Measurements from ENCODE around the gene STK40.

STK40 gene

GRCh38 chr1:36385410-36386264 is at the start of gene STK40:
Gene STK40 (minus strand): TSS chr1:36385924. CDS start chr1:36361332, 24,592 bp downstream.
- DNase-seq = peak; percentile 98

- no peak for DNase-seq
Observed at GRCh38 chr1:36433102-36433501, 47.4 kb upstream of the STK40 start.

GRCh38 chr1:36432616-36433015 is 46.9 kb upstream of the STK40 start:
- no peak for DNase-seq

- DNase-seq = no peak
Observed at GRCh38 chr1:36425791-36426190, 40.1 kb upstream of the STK40 start.

- no peak for DNase-seq
Observed at GRCh38 chr1:36421649-36422048, 35.9 kb upstream of the STK40 start.

GRCh38 chr1:36420836-36421317 is 35.2 kb upstream of the STK40 start:
- DNase-seq = peak; percentile 72

- no peak for DNase-seq
Observed at GRCh38 chr1:36420409-36420808, 34.7 kb upstream of the STK40 start.

- DNase-seq = no peak
Observed at GRCh38 chr1:36419569-36419968, 33.8 kb upstream of the STK40 start.

- no peak for DNase-seq
Observed at GRCh38 chr1:36419140-36419539, 33.4 kb upstream of the STK40 start.

- DNase-seq = no peak
Observed at GRCh38 chr1:36417931-36418330, 32.2 kb upstream of the STK40 start.

- no peak for DNase-seq
Observed at GRCh38 chr1:36415661-36416326, 30.1 kb upstream of the STK40 start.

GRCh38 chr1:36414384-36414783 is 28.7 kb upstream of the STK40 start:
- no peak for DNase-seq

- DNase-seq = peak; percentile 52
Observed at GRCh38 chr1:36411674-36412648, 26.2 kb upstream of the STK40 start.

GRCh38 chr1:36408479-36408878 is 22.8 kb upstream of the STK40 start:
- DNase-seq = no peak

- no peak for DNase-seq
Observed at GRCh38 chr1:36406440-36406839, 20.7 kb upstream of the STK40 start.

- no peak for DNase-seq
Observed at GRCh38 chr1:36402504-36402890, 16.8 kb upstream of the STK40 start.

- DNase-seq = no peak
Observed at GRCh38 chr1:36401602-36402503, 16.1 kb upstream of the STK40 start.

GRCh38 chr1:36400825-36401601 is 15.3 kb upstream of the STK40 start:
- no peak for DNase-seq

- DNase-seq = no peak
Observed at GRCh38 chr1:36400514-36400824, 14.7 kb upstream of the STK40 start.

GRCh38 chr1:36398370-36398977 is 12.8 kb upstream of the STK40 start:
- DNase-seq = no peak
